Amniotic epithelial cell (primary cell): ENCODE measurements around the gene TANGO6.
"Not testable (repeated sequence)": the region's sequence is repeated elsewhere in the genome, so short reads cannot be mapped to it uniquely, and the experiment has no call there.

Source experiments
- DNase-seq: peaks from one replicate; pipeline ENCODE4 v3.0.0-alpha.2; 2010; ENCODE audit warnings: low read depth

Gene TANGO6

GRCh38 chr16:69012906-69013305, 169.6 kb downstream of the TANGO6 start:
- peak; percentile 7 for DNase-seq

GRCh38 chr16:69013991-69014390, 170.7 kb downstream of the TANGO6 start:
- DNase-seq: peak; percentile 30

GRCh38 chr16:69014811-69015210, 171.5 kb downstream of the TANGO6 start:
- DNase-seq: peak; percentile 60

- DNase-seq: peak; percentile 81
Measured at GRCh38 chr16:69017036-69017783, 173.9 kb downstream of the TANGO6 start.

- no peak for DNase-seq
Measured at GRCh38 chr16:69019811-69020210, 176.5 kb downstream of the TANGO6 start.

- DNase-seq: no peak
Measured at GRCh38 chr16:69029121-69029520, 185.8 kb downstream of the TANGO6 start.

GRCh38 chr16:69031877-69032301, 188.6 kb downstream of the TANGO6 start:
- DNase-seq: peak; percentile 19

GRCh38 chr16:69033151-69033949, 190.0 kb downstream of the TANGO6 start:
- no peak for DNase-seq

- no peak for DNase-seq
Measured at GRCh38 chr16:69035375-69035774, 192.0 kb downstream of the TANGO6 start.

GRCh38 chr16:69036399-69037091, 193.2 kb downstream of the TANGO6 start:
- DNase-seq: no peak

- DNase-seq: no peak
Measured at GRCh38 chr16:69037373-69038160, 194.2 kb downstream of the TANGO6 start.

GRCh38 chr16:69039333-69039941, 196.1 kb downstream of the TANGO6 start:
- peak; percentile 36 for DNase-seq

- peak; percentile 92 for DNase-seq
Measured at GRCh38 chr16:69040144-69040909, 197.0 kb downstream of the TANGO6 start.

- DNase-seq: no peak
Measured at GRCh38 chr16:69048328-69049120, 205.2 kb downstream of the TANGO6 start.

GRCh38 chr16:69049146-69049545, 205.8 kb downstream of the TANGO6 start:
- peak; percentile 80 for DNase-seq

GRCh38 chr16:69049603-69050375, 206.5 kb downstream of the TANGO6 start:
- DNase-seq: no peak

GRCh38 chr16:69051517-69051830, 208.1 kb downstream of the TANGO6 start:
- DNase-seq: not testable (repeated sequence)

GRCh38 chr16:69055008-69055407, 211.7 kb downstream of the TANGO6 start:
- DNase-seq: no peak

GRCh38 chr16:69055980-69056379, 212.6 kb downstream of the TANGO6 start:
- DNase-seq: no peak
